ENCODE measurements around the gene WDR31. TPM values are rescaled to one million over a fixed set of nuclear protein-coding genes. Genes with fewer than 3 reads are reported as not detected.

WDR31 gene
- total RNA-seq, 2 donors from 2014 or later, result 4.5 to 8.4 TPM

DNA sequence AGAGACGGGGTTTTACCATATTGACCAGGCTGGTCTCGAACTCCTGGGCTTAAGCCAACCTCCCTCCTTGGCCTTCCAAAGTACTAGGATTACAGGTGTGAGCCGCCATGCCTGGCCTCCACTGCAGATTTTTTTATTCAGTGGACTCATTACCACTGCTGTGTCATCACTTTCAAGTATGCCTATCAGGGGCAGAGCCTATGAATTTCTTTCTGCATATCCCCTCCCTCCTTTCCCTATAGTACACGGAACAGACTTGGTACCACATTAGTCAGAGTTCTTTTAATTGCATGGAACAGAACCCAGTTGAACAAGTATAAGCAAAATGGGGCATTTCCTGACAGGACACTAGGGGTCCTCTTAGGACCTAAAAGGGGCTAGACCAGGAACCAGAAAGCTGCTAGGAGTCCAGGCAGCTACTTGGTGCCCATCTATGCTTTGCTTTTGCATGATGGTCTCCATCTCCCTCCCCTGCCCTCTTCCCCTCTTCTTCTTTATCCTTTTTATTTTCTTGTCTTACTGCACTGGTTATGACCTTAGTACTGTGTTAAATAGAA is 15.0 kb upstream of the WDR31 start:
- H3K9me3 ChIP-seq (ENCODE audit: control insufficient read depth, low read length), result no peaks in the 10 kb centered on the region
- H3K27me3 ChIP-seq (ENCODE audit: control insufficient read depth, insufficient read depth, low read length, poor library complexity, severe bottlenecking), result peaks cover 14% of the 10 kb centered on the region
- no peak overlapping the region for H3K4me3 ChIP-seq (ENCODE audit: low read length)
- Mint-ChIP-seq H3K9me3 (no peaks in the 10 kb centered on the region), H3K27ac (no peak overlapping the region), H3K4me3 (no peak overlapping the region), H3K27me3 (ENCODE audit: insufficient read depth) (peaks cover 12% of the 10 kb centered on the region), H3K4me1 (peaks cover 18% of the 10 kb centered on the region), H3K36me3 (ENCODE audit: low read depth) (peaks cover 26% of the 10 kb centered on the region)
- 89 to 95% methylated on average over 4 of the region's 4 CpGs for WGBS, 2 experiments (ENCODE audit: insufficient coverage in 1 of 2, insufficient read length in 1 of 2)
- no peak for DNase-seq
- H3K4me1 ChIP-seq (ENCODE audit: control insufficient read depth, insufficient read depth, low read length), result no peaks in the 10 kb centered on the region
- H3K36me3 ChIP-seq (ENCODE audit: control insufficient read depth, insufficient read depth, low read length), result peaks cover under 1% of the 10 kb centered on the region
- no peak overlapping the region for H3K9ac ChIP-seq (ENCODE audit: extremely low read depth, low read length, poor library complexity, severe bottlenecking)
- no peak overlapping the region for H3K27ac ChIP-seq (ENCODE audit: low read depth, low read length)
- TF ChIP-seq CTCF (conservative IDR thresholded peaks at IDR 0.05), result peak; percentile 67

DNA sequence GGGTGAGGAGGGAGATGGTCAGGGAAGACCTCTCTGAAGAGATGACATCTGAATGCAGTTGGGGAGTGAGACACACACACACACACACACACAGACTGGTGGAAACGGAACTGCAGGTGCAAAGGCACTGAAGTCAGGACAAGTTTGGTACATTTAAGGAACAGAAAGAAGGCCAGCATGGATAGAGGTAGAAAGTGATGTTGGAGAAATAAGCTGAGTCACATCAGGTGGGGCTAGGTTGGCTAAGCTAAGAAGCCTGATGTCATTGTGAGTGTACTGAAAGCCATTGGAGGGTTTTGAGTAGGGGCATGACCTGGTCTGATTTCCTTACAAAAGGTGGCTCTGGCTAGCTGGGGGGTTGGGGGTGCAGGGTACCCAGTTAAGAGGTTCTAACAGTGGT is 12.3 kb upstream of the WDR31 start:
- WGBS, 2 experiments (ENCODE audit: insufficient coverage in 1 of 2, insufficient read length in 1 of 2), result 75% methylated on average over 1 of the region's 1 CpG; no CpG with 5 or more reads in 1 of the 2 experiments
- H3K9me3 Mint-ChIP-seq, result no peaks in the 10 kb centered on the region
- H3K4me1 Mint-ChIP-seq, result peaks cover 27% of the 10 kb centered on the region

GRCh38 chr9:113352006-113352405 is 11.9 kb upstream of the WDR31 start:
- Mint-ChIP-seq H3K36me3 (ENCODE audit: low read depth) (peaks cover 19% of the 10 kb centered on the region), H3K4me1 (peaks cover 30% of the 10 kb centered on the region), H3K27ac (no peak overlapping the region), H3K9me3 (no peaks in the 10 kb centered on the region), H3K27me3 (ENCODE audit: insufficient read depth) (peaks cover 19% of the 10 kb centered on the region), H3K4me3 (no peak overlapping the region)
- TF ChIP-seq CTCF (conservative IDR thresholded peaks at IDR 0.05), result no peak
- no peak overlapping the region for H3K4me3 ChIP-seq (ENCODE audit: low read length)
- H3K4me1 ChIP-seq (ENCODE audit: control insufficient read depth, insufficient read depth, low read length), result peaks cover 5% of the 10 kb centered on the region
- peaks cover 20% of the 10 kb centered on the region for H3K27me3 ChIP-seq (ENCODE audit: control insufficient read depth, insufficient read depth, low read length, poor library complexity, severe bottlenecking)
- H3K27ac ChIP-seq (ENCODE audit: low read depth, low read length), result no peak overlapping the region
- DNase-seq, result no peak
- H3K9ac ChIP-seq (ENCODE audit: extremely low read depth, low read length, poor library complexity, severe bottlenecking), result no peak overlapping the region
- no peaks in the 10 kb centered on the region for H3K9me3 ChIP-seq (ENCODE audit: control insufficient read depth, low read length)
- 82 to 92% methylated on average over 6 of the region's 6 CpGs for WGBS, 2 experiments (ENCODE audit: insufficient coverage in 1 of 2, insufficient read length in 1 of 2)
- no peaks in the 10 kb centered on the region for H3K36me3 ChIP-seq (ENCODE audit: control insufficient read depth, insufficient read depth, low read length)

More for the DNA sequence above, 12.3 kb upstream of the WDR31 start:
- no peak overlapping the region for H3K9ac ChIP-seq (ENCODE audit: extremely low read depth, low read length, poor library complexity, severe bottlenecking)
- H3K4me1 ChIP-seq (ENCODE audit: control insufficient read depth, insufficient read depth, low read length), result peaks cover 5% of the 10 kb centered on the region
- Mint-ChIP-seq H3K36me3 (ENCODE audit: low read depth) (peaks cover 20% of the 10 kb centered on the region), H3K4me3 (no peak overlapping the region), H3K27me3 (ENCODE audit: insufficient read depth) (peaks cover 19% of the 10 kb centered on the region), H3K27ac (no peak overlapping the region)
- no peak for DNase-seq
- H3K27me3 ChIP-seq (ENCODE audit: control insufficient read depth, insufficient read depth, low read length, poor library complexity, severe bottlenecking), result peaks cover 20% of the 10 kb centered on the region
- H3K36me3 ChIP-seq (ENCODE audit: control insufficient read depth, insufficient read depth, low read length), result no peaks in the 10 kb centered on the region
- no peak for TF ChIP-seq CTCF (conservative IDR thresholded peaks at IDR 0.05)
- H3K27ac ChIP-seq (ENCODE audit: low read depth, low read length), result no peak overlapping the region
- no peak overlapping the region for H3K4me3 ChIP-seq (ENCODE audit: low read length)
- H3K9me3 ChIP-seq (ENCODE audit: control insufficient read depth, low read length), result no peaks in the 10 kb centered on the region

All from endodermal cell (in vitro differentiated cells).